Activated CD4-positive, alpha-beta T cell treated with anti-CD3 and anti-CD28 coated beads, Interleukin-2, amount 10 ng/mL, durations not matched to agents 24 days and 14 days (primary cell): ENCODE measurements around the gene BBS5. TPM values are rescaled to one million over a fixed set of nuclear protein-coding genes. Genes with fewer than 3 reads are reported as not detected.
"Not testable (repeated sequence)": the region's sequence is repeated elsewhere in the genome, so short reads cannot be mapped to it uniquely, and the experiment has no call there.

Source experiments
- DNase-seq: peaks from one replicate; pipeline ENCODE4 v3.0.0; 2022
- H3K27ac Mint-ChIP-seq: one replicate; pipeline ENCODE4 v1.8.0; 2022; ENCODE audit warnings: mild to moderate bottlenecking, mixed read lengths
- H3K27me3 Mint-ChIP-seq: one replicate; pipeline ENCODE4 v1.8.0; 2022; ENCODE audit warnings: mixed read lengths
- H3K36me3 Mint-ChIP-seq: one replicate; pipeline ENCODE4 v1.8.0; 2022; ENCODE audit warnings: low read depth, mild to moderate bottlenecking, mixed read lengths
- H3K4me1 Mint-ChIP-seq: one replicate; pipeline ENCODE4 v1.8.0; 2021; ENCODE audit warnings: mixed read lengths
- H3K4me3 Mint-ChIP-seq: one replicate; pipeline ENCODE4 v1.8.0; 2022; ENCODE audit warnings: mild to moderate bottlenecking, moderate library complexity, mixed read lengths
- H3K9me3 Mint-ChIP-seq: one replicate; pipeline ENCODE4 v1.8.0; 2021; ENCODE audit warnings: mixed read lengths
- intact Hi-C: fragments of 100-400 bp; cut with micrococcal nuclease; formaldehyde crosslinking; loops from one replicate; pipeline ENCODE4 v1.15.1; 2023
- total RNA-seq: library from RNA; stranded (reverse); gene quantifications from 2 replicates; pipeline ENCODE4 v1.2.3, GENCODE V29; 2022

Gene BBS5
- total RNA-seq, 1 donor from 2014 or later: 4.3 TPM

DNA sequence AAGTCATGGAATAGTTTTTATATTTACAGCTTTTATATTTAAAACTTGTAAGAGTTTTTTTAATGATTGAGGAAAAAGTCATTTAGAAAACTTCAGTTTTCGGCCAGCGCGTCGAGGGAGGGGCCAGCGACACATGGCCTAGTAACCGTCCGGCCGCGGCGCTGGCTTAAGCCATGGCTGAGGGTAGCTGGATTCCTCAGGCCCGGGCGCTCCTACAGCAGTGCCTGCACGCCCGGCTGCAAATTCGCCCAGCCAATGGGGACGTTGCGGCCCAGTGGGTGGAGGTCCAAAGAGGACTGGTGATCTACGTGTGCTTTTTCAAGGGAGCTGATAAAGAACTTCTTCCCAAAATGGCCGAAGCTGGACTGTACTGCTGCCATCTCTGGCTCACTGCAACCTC lies 25.4 kb downstream of the BBS5 start:
- Mint-ChIP-seq H3K9me3 (no peaks in the 10 kb centered on the region), H3K27me3 (no peaks in the 10 kb centered on the region), H3K4me1 (peaks cover 2% of the 10 kb centered on the region), H3K27ac (no peak overlapping the region), H3K36me3 (no peaks in the 10 kb centered on the region), H3K4me3 (no peak overlapping the region)
- DNase-seq: no peak
- intact Hi-C loops: no loop called here

- H3K9me3 Mint-ChIP-seq: no peaks in the 10 kb centered on the region
- no peaks in the 10 kb centered on the region for H3K36me3 Mint-ChIP-seq
- H3K4me3 Mint-ChIP-seq: no peak overlapping the region
- intact Hi-C loops: no loop called here
- DNase-seq: no peak
- no peak overlapping the region for H3K27ac Mint-ChIP-seq
- H3K4me1 Mint-ChIP-seq: peaks cover 2% of the 10 kb centered on the region
- H3K27me3 Mint-ChIP-seq: no peaks in the 10 kb centered on the region
Observed at GRCh38 chr2:169507698-169508097, 28.4 kb downstream of the BBS5 start.

DNA sequence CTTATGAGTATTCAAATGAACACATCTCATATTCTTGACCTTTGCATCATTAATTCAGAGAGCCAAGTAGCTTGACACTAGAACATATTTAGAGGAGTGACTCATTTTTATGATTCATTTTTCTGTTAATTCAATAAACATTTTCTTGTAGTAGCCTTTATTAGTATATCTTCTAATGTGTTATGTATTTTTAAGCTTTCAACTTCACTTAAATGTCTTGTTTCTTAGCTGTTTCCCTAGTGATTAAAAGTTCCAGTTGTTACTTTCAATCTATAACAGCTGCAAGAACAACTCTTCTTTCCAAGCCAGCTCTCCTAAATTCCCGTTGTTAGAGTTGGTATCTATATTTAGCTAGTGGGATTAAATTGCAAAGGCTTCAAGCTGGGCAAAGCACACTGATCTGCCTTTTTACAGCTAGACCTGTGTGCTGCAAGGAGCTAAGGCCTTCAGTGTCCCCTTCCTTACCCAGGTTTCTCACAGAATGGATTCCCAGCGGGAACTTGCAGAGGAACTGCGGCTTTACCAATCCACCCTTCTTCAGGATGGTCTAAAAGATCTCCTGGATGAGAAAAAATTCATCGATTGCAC lies 30.1 kb downstream of the BBS5 start, which contains the start of gene KLHL41:
TSS of gene KLHL41 (plus strand) at position 405 of the 588 bp plus-strand sequence. CDS start at position 482, 77 bp downstream.
- H3K4me3 Mint-ChIP-seq: no peak within 1 kb of the TSS
- no peak within 1 kb of the TSS for H3K27ac Mint-ChIP-seq
- intact Hi-C loops: no loop called here
- no peaks in the 10 kb centered on the region for H3K36me3 Mint-ChIP-seq
- no peak for DNase-seq
- H3K4me1 Mint-ChIP-seq: peaks cover 2% of the 10 kb centered on the region
- H3K27me3 Mint-ChIP-seq: no peaks in the 10 kb centered on the region
- H3K9me3 Mint-ChIP-seq: no peaks in the 10 kb centered on the region

- intact Hi-C loops: no loop called here
- Mint-ChIP-seq H3K4me1 (peaks cover 2% of the 10 kb centered on the region), H3K9me3 (no peaks in the 10 kb centered on the region), H3K36me3 (no peaks in the 10 kb centered on the region), H3K27me3 (no peaks in the 10 kb centered on the region), H3K27ac (no peak overlapping the region), H3K4me3 (no peak overlapping the region)
- DNase-seq: no peak
Observed at GRCh38 chr2:169509955-169510354, 30.7 kb downstream of the BBS5 start.

DNA sequence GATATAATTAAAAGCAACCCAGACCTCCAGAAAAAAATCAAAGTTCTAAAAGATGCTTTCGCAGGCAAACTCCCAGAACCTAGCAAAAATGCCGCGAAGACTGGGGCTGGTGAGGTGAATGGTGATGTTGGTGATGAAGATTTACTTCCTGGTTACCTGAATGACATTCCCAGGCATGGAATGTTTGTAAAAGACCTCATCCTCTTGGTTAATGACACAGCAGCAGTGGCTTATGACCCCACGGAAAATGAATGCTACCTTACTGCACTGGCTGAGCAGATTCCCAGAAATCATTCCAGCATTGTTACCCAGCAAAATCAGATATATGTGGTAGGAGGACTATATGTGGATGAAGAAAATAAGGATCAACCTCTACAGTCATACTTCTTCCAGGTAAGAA lies 31.2 kb downstream of the BBS5 start:
- Mint-ChIP-seq H3K4me1 (peaks cover 2% of the 10 kb centered on the region), H3K36me3 (no peaks in the 10 kb centered on the region), H3K9me3 (no peaks in the 10 kb centered on the region), H3K4me3 (no peak overlapping the region), H3K27ac (no peak overlapping the region), H3K27me3 (peaks cover 2% of the 10 kb centered on the region)
- intact Hi-C loops: no loop called here
- no peak for DNase-seq

- Mint-ChIP-seq H3K27me3 (peaks cover 3% of the 10 kb centered on the region), H3K9me3 (no peaks in the 10 kb centered on the region), H3K27ac (no peak overlapping the region), H3K4me1 (peaks cover 2% of the 10 kb centered on the region), H3K4me3 (no peak overlapping the region), H3K36me3 (no peaks in the 10 kb centered on the region)
- intact Hi-C loops: no loop called here
- DNase-seq: no peak
Observed at GRCh38 chr2:169511818-169512217, 32.5 kb downstream of the BBS5 start.

GRCh38 chr2:169512525-169512924 lies 33.2 kb downstream of the BBS5 start:
- intact Hi-C loops: no loop called here
- Mint-ChIP-seq H3K27ac (no peak overlapping the region), H3K9me3 (no peaks in the 10 kb centered on the region)

GRCh38 chr2:169513094-169513493 lies 33.8 kb downstream of the BBS5 start:
- Mint-ChIP-seq H3K27ac (no peak overlapping the region), H3K4me1 (peaks cover under 1% of the 10 kb centered on the region), H3K4me3 (no peak overlapping the region), H3K36me3 (no peaks in the 10 kb centered on the region), H3K9me3 (no peaks in the 10 kb centered on the region), H3K27me3 (peaks cover 3% of the 10 kb centered on the region)
- no peak for DNase-seq
- intact Hi-C loops: no loop called here

More at GRCh38 chr2:169512525-169512924, 33.2 kb downstream of the BBS5 start:
- Mint-ChIP-seq H3K4me3 (no peak overlapping the region), H3K4me1 (peaks cover 2% of the 10 kb centered on the region), H3K27me3 (peaks cover 3% of the 10 kb centered on the region), H3K36me3 (no peaks in the 10 kb centered on the region)
- no peak for DNase-seq

DNA sequence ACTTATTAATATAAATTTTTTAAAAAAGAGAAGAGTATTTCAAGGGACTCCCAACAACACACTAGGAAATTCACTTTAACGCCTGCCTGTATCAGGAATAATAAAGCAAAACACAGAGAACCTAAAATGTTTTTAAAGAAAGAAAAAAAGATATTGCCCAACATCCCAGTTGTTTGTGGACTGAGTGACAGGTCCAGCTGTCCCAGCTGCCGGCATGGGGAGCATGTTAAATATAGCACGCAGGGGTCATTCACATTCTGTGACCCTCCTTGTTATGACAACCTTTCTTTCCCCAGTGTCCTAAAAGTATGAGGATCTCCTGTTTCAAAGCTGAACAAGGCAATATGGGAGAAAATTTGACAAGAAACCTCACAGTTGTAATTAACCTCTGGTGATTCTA lies 34.6 kb downstream of the BBS5 start:
- peaks cover 3% of the 10 kb centered on the region for H3K27me3 Mint-ChIP-seq
- intact Hi-C loops: no loop called here
- no peaks in the 10 kb centered on the region for H3K36me3 Mint-ChIP-seq
- no peak overlapping the region for H3K27ac Mint-ChIP-seq
- H3K9me3 Mint-ChIP-seq: no peaks in the 10 kb centered on the region
- no peak overlapping the region for H3K4me3 Mint-ChIP-seq
- DNase-seq: no peak
- H3K4me1 Mint-ChIP-seq: no peaks in the 10 kb centered on the region

DNA sequence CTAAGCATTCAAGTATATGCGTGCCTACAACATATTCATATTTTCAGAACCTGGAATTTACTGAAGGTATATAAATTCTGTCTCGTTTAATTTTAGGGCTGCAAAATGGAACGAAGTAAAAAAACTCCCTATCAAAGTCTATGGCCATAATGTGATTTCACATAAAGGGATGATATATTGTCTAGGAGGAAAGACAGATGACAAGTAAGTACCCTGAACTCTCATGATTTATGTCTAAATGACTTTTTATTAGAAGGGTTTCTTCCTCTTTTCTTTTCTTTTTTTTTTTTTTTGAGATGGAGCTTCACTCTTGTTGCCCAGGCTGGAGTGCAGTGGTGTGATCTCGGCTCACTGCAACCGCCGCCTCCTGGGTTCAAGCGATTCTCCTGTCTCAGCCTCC lies 35.5 kb downstream of the BBS5 start:
- H3K9me3 Mint-ChIP-seq, H3K36me3 Mint-ChIP-seq, H3K4me1 Mint-ChIP-seq, intact Hi-C loops, H3K27me3 Mint-ChIP-seq, H3K4me3 Mint-ChIP-seq, H3K27ac Mint-ChIP-seq, DNase-seq: not testable (repeated sequence)

DNA sequence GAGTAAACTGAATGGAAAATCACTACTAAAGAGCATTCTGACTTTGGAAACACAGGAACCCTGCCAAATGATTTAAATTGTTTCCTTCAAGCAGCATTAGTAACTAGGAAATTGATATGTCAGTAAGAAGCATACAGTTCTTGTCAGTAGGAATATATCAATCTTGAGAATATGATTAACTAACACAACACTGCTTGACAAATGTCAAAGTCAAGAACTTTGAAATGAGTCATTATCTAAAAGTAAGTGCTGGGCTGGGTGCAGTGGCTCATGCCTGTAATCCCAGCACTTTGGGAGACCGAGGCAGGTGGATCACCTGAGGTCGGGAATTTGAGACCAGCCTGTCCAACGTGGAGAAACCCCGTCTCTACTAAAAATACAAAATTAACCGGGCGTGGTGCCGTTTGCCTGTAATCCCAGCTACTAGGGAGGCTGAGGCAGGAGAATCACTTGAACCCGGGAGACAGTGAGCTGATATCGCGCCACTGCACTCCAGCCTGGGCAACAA lies 37.2 kb downstream of the BBS5 start:
- H3K9me3 Mint-ChIP-seq, DNase-seq, H3K36me3 Mint-ChIP-seq, H3K4me3 Mint-ChIP-seq, H3K27ac Mint-ChIP-seq, H3K27me3 Mint-ChIP-seq, intact Hi-C loops, H3K4me1 Mint-ChIP-seq: not testable (repeated sequence)

DNA sequence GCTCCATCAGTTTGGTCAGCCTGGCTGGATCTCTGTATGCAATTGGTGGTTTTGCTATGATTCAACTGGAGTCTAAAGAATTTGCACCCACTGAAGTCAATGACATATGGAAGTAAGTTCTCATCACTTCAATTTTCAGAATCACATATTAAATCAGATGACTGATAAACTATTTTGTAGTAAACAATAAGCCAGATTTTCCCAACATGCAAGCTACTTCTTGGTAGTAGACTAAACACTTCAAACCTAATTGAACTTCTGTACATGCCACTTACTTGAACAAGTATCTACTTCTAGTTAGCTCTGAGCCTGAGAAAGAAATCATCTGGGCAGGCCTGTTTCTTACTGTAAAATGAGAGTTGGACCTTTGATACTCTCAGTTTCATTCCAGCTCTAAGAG lies 41.6 kb downstream of the BBS5 start:
- no peak overlapping the region for H3K4me3 Mint-ChIP-seq
- H3K27ac Mint-ChIP-seq: no peak overlapping the region
- no peak for DNase-seq
- no peaks in the 10 kb centered on the region for H3K4me1 Mint-ChIP-seq
- intact Hi-C loops: no loop called here
- peaks cover 1% of the 10 kb centered on the region for H3K27me3 Mint-ChIP-seq
- H3K9me3 Mint-ChIP-seq: no peaks in the 10 kb centered on the region
- no peaks in the 10 kb centered on the region for H3K36me3 Mint-ChIP-seq

- peaks cover under 1% of the 10 kb centered on the region for H3K36me3 Mint-ChIP-seq
- no peaks in the 10 kb centered on the region for H3K27me3 Mint-ChIP-seq
- H3K4me3 Mint-ChIP-seq: no peak overlapping the region
- no peak for DNase-seq
- intact Hi-C loops: no loop called here
- no peaks in the 10 kb centered on the region for H3K4me1 Mint-ChIP-seq
- H3K27ac Mint-ChIP-seq: no peak overlapping the region
- no peaks in the 10 kb centered on the region for H3K9me3 Mint-ChIP-seq
Observed at GRCh38 chr2:169523681-169524080, 44.4 kb downstream of the BBS5 start.

DNA sequence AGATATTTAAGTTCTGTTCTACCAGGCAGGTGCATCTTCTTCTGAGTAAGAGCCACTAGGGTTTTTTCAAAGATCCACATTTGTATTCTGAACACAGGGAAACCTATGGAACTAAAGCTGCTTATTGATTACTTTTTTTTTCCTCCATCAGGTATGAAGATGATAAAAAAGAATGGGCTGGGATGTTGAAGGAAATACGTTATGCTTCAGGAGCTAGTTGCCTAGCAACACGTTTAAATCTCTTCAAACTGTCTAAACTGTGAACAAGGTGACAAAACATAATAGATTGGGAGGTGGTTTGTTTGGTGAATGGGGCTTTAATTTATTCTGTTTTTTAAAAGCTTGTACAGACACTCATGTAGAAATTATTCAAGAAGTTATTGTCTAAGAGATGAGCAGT lies 46.1 kb downstream of the BBS5 start:
- Mint-ChIP-seq H3K27me3 (no peaks in the 10 kb centered on the region), H3K27ac (no peak overlapping the region), H3K4me3 (no peak overlapping the region), H3K4me1 (no peaks in the 10 kb centered on the region), H3K36me3 (peaks cover 5% of the 10 kb centered on the region), H3K9me3 (no peaks in the 10 kb centered on the region)
- intact Hi-C loops: loop anchor here (5.0 kb wide), 1 partner anchor 402 kb away; no protein-coding TSS in a partner anchor
- no peak for DNase-seq

GRCh38 chr2:169526451-169526850 lies 47.2 kb downstream of the BBS5 start:
- no peaks in the 10 kb centered on the region for H3K9me3 Mint-ChIP-seq
- H3K27ac Mint-ChIP-seq: no peak overlapping the region
- no peaks in the 10 kb centered on the region for H3K4me1 Mint-ChIP-seq
- no peak for DNase-seq
- peaks cover 7% of the 10 kb centered on the region for H3K36me3 Mint-ChIP-seq
- no peak overlapping the region for H3K4me3 Mint-ChIP-seq
- intact Hi-C loops: loop anchor here (5.0 kb wide), 1 partner anchor 401 kb away; no protein-coding TSS in a partner anchor
- no peaks in the 10 kb centered on the region for H3K27me3 Mint-ChIP-seq
